HG03280 (cell line): ENCODE data around the gene THAP8.

Experiments
- ATAC-seq: cut with Tn5 transposase; IDR thresholded peaks from one replicate; pipeline ENCODE4 v1.9.1; 2021; ENCODE audit warnings: mild to moderate bottlenecking, moderate library complexity; ENCODE audit not compliant: unreplicated experiment

THAP8 gene

DNA sequence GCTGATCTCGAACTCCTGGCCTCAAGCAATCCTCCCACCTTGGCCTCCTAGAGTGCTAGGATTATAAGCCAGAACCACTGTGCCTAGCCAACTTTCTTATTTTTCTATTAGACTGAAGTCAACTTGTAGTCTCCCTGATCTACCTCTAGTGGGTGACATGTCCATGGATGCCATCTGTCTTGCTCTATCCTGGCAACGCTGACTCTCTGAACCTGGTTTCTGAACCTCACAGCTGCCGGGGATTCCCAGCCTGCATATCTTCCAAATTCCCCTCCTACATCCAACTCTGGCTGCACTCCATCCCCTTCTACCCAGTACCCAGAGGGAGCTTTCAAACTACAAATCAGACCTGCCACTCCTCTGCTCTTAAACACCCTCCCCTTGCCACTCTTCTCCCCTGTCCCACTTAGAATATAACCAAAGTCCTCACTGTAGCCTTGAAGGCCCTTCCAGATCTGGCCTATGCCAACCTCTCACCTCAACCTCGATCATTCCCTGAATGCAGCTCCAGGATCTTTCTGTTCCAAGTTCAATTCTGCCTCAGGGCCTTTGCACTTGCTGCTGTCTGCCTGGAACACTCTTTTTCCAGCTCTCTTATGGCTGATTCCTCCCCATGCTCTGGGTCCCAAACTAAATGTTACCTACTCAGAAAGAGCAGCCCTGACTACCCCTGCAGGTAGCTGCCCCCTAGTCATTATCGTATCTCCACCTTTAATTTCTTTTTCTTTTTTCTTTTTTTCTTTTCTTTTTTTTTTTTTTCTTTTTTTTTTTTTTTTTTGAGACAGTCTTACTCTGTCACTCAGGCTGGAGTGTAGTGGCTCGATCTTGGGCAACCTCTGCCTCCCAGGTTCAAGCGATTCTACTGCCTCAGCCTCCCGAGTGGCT is 23.6 kb downstream of the THAP8 start:
- no peak for ATAC-seq

DNA sequence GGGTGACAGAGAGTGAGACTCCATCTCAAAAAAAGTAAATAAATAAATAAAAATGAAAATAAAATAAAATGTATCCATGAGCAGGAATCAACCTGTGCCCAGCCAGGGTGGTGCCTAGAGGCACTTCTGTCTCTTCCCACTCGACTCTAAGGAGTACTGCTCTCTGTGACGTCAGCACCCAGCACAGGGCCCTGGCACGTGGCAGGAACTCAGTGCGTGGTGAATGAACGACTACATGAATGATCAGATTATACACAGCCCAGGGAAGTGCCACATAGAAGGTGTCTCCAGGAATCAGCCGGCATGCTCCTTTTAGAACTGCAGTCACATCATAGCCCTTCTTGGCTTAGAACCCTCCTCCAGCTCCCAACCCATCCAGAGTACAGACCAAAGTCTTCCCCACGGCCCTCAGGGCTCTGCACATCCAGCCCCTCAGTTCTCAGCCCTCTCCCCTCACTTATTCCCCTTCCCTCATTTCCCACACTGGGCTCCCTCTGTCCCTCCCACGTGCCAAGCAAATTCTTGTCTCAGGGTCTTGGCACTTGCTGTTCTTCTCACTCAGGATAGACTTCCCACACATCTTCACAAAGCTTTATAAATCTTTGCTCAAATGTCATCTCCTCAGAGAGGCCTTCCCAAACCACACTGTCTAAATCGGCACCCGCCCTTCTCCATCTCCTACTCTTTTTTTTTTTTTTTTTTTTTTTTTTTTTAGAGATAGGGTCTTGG is 25.6 kb downstream of the THAP8 start:
- no peak for ATAC-seq

DNA sequence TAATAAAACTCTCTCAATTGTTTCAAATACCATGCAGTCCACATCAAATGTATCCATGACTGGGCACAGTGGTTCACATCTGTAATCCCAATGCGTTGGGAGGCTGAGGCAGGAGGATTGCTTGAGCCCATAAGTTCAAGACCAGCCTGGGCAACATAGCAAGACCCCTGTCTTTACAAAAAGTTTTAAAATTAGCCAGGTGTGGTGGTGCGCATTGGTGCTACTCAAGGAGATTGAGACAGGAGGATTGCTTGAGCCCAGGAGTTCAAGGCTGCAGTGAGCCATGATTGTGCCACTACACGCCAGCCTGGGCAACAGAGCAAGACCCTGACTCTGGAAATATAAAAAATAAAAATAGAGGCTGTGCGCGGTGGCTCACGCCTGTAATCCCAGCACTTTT is 26.4 kb downstream of the THAP8 start:
- ATAC-seq, result no peak

DNA sequence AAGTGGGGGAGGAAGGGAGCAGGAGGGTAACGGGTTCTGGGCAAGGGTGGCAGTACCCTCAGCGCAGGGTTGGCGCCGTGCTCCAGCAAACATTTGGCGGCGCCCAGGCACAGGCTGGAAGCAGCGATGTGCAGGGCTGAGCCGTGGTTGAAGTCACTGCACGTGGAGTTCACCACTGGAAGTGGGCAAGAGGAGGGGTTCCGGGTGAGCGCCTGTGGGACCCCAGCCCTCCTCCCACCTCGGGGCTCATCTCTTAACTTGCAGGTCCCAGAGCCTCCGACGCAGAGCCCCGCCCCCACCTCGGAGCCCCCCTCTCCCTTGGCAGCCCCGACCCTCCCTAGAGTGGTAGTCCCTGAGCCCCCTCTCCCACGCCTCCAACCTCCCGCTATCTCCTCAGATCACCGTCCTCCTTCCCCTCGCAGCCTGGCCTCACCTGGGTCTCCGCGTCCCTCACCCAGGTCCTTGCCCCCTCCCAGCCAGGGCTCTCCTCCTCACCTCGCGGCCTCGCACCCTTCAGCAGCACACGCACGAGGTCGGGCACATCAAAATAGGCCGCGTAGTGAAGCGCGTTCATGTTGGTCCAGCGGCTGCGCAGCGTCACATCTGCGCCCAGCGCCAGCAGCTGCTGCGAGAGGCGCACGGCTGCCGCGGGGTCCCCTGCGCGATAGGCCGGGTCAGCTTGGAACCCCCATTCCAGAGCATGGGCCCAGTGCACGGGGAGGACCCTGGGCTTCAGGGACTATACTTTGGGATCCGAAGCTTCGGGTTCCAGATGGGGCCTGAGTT is 27.8 kb downstream of the THAP8 start:
- ATAC-seq, result no peak

DNA sequence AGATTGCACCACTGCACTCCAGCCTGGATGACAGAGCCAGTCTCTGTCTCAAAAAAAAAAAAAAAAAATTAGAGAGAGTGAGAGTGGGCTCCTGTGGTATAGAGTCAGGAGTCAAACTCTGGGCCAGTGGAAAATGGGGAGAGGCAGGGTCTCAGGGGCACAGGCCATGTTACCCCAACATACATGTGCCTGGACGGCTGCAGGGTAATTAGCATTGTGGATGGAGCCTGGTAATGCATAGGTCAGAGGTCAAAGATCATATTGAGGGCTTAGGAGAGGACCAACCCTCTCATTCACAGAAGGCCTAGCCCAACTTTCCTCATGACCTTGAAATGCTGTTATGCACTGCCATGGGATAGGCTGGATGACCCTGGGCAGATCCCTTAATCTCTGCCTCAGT is 28.5 kb downstream of the THAP8 start:
- no peak for ATAC-seq

DNA sequence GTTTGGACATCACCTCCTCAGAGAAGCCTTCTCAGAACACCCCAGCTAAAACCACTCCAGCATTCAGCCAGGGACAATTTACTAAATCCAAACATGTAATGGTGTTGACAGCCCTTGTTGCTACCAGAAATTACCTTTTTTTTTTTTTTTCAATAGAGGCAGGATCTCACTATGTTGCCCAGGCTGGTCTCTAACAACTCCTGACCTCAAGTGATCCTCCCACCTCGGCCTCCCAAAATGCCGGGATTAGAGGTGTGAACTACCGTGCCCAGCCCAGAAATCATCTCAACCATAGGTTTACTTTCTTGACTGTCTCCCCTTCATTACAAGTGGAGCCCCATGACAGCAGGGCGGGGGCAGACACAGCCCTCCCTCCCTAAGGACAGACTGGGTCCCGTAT is 30.7 kb downstream of the THAP8 start:
- ATAC-seq, result no peak

DNA sequence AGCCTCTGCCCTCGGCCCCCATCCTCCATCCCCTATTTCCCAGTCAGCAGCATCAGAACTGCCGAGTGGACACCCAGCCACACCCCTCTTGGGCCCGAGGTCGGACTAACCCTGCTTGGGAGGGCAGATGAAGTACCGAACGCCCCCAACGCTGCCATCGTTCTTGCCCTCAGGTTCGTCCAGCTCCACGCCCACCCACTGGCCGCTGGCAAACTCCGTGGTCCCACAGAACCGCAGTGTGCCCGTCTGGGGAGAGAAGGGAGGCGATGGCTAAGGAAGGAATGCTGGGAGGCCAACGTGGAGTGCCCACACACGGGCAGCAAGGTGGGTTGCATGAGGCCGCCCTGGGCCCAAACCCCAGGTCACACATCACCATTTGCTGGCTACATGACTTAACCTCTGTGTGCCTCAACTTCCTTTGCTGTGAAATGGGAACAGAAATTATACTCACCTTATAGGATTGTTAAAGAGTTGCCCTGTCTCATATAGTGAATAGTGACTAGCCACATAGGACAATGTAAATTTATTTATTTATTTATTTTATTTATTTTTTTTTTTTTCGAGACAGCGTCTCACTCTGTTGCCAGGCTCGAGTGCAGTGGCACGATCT is 34.9 kb downstream of the THAP8 start:
- no peak for ATAC-seq

DNA sequence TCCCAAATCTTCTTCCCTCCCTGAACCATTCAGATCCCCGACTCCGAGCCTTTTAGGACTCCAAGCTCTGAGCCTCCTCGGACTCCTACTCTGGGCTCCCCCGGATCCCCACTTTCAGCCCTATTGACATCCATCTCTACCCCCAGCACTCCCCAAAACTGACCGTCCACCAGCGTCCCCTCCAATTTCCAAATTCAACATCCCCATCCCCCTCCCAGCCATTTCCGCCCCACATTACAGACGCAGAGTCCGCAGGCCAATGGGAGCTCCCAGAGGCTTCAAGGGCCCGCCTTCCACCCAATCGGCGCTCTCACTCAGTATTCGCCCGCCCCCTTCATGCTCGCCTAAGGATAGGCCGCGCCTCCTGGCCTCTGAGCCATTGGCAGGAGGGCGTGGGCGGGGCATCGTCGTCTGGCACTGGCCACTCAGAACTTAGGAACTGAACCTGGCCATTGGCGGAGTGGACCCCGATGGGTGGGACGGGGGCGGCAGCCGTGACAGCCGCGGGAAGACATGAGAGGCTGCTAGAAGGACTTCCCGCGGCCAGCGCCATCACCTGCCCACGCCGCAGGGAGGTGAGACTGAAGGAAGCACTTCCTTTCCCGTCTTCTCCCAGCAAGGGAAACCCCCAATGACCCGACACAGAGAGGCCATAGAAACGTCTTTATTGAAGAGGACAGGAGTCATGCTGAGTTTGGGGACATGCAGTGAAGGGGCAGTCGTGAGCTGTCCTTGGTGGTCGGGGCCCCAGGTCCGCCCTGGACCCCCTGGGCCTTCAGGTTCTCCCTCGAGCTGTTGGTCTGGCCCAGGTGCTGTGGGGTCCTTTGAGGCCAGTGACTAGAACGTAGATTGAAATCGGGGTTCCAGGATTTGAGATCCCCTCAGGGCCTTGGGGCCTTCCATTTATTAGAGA is 39.8 kb downstream of the THAP8 start, which contains the start of gene ALKBH6:
ALKBH6 (minus strand) TSS at position 202 of the 913 bp plus-strand sequence. CDS start 816 bp downstream, outside the sequence.
- peak; percentile 97 for ATAC-seq

DNA sequence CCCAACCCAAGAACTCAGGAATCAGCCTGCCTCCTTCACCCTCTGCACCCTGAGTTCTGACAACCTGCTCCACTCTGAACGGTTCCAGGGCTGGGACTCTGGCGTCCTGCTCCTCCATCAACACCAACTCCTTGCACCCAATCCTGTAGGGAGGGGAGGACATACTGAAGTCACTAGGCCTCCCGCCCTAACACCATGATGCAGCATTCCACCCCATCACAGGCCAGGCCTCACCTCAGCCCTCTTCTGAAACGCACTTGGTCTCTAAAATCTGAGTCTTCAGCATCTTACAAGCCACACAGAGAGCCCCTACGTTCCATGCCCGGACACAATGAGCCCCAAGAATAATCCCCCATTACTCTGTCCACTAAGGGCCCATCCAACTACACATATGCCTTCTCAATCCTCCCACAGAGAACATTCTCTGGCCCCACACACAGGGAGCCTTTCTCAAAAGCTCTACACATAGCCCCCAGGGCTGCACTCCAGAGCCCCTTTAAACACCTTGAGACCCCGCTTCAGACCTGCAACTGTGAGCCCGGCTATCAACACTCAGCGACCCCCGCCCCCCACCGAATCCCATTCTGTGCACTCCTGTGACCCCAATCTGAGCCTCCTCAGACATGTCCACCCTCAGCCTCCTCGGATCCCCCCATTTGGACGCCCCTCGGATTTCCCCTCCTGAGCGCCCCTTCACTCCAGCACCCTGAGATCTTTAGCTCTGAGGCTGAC is 40.6 kb downstream of the THAP8 start:
- ATAC-seq, result no peak

DNA sequence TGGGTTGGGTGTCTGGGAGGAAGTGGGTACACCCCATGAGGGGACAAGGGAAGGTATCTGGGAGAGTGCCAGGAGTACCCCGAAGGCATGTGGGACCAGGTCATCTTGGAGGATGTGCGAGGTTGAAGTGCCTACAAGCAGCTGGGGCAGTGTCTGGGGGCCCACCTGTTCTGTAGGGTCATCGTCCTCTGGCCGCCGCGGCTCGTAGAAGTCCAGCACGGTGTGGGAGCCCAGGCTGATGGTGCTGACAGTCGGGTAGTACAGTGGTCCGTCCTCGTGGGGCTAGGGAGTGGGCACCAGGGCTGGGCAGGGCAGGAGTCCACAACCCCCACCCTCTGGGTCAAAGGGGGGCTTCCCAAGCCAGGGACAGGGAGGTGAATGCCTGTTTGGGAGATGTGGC is 43.7 kb downstream of the THAP8 start:
- ATAC-seq, result no peak

DNA sequence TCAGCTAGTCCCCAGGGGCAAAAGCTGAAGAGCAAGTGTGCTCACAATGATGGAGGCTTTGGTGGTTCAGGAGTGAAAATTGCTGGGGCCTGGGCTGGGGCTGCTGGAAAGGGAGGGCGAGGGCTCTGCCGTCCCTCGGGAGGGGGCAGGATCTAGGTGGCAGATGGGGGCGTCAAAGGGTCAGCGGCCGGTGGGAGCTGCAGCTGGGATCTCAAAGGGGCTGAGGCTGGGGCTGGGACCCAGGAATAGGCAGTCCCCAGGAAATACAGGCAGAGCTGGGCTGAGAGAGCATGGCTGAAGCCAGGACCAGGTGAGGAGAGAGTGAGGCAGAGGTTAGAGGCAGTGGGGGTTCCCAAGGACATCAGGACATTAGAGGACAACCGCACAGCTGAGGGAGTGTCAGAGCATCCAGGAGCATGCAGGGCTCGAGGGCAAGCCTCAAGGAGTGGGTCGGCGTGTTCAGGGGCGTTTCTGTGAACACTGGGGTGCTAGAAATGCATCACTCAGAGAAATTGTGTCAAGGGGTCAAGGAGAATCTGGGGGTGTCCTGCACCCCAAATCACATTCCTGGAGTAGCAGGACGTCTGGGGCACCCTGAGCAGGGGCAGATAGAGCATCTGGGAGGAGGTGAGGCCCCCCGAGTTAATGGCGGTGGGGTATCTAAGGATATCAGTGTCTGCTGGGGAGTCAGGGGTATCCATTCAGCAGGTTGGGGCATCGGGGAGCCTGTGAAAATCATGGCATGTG is 44.3 kb downstream of the THAP8 start:
- ATAC-seq, result no peak

DNA sequence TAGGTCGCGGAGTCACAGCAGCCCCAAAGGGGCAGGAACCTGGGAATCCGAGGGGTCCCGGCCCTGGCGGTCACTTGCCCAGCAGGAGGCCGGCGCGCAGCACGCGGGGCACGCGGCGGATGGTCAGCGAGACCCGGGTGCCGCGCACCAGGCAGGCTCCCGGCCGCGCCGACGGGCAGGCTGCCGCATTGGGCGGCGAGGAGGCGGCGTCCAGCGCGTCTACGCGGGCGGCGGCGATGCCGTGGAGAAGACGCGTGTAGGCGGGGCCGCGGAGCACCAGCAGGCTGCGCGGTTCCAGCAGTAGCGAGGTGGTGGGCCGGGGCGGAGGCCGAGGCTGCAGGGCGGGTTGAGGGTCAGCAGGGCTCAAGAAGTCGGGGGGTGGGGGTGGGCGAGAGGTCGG is 44.9 kb downstream of the THAP8 start:
- ATAC-seq, result no peak

DNA sequence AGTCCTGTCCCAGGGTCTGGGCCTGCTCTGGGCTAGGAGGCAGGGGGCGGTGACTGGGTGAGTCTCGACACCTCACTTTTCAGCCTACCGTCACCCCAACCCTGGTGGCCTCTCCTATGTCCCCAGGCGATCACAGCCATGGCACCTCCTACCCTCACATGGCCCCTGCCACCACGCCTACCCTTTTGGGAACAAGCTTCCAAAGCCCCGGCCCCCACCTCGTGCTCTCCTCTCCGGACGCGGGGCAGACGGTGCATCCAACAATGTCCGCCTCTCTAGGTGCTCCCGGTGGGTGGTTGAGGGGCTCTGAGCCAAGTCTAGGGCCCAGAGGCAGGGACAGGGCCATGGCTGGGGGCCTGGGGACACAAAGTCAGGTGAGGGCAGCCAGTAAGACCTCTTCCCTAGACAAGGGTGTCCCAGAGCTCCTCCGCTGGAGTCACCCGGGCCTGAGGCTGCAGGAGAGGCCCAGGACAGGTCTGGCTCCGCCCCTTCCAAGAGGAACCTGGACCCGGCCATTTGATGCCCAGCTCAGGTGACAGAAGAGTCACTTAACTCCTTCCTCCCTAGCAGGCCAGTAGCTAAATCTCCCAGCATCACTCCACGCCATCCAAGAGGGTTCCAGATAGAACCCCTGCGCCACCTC is 45.6 kb downstream of the THAP8 start, which contains the start of gene SYNE4:
SYNE4 (minus strand) TSS at position 478 of the 643 bp plus-strand sequence; CDS start at position 346, 132 bp downstream.
- no peak for ATAC-seq

DNA sequence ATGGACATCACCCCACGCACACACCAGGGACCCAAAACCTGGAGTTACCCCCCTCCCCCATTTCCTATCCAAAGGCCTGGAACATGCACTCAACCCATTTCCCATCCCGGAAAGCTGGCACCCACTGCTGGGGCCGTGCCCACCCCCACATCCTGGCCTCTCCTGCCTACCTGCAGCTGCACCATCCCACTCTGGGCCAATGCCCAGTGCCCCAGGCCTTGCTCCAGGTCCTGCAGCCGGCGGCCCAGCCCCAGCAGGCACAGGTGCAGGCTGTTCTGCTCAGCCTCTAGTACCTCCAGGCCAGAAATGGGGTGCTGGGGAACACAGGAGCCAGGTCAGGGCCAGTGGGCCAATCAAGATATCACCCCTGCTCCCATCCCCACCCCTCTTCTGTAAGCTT is 47.1 kb downstream of the THAP8 start:
- no peak for ATAC-seq

DNA sequence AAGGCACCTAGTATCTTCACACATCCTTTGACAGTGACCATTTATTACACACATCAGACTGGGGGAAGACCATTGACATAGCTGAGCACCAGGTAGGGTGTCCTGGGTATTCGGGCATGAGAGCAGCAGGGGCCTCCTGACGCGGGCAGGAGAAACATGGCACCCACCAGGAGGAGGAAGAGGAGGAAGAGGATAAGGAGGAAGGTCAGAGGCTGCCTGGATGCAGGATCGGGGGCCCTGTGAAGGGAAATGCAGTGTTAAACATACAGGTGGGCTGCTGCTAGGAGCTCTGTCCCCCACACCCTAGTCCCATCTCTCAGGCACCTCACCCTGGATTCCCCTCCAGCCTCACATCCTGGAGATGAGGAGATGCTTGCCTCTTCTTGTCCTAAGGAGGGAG is 50.8 kb downstream of the THAP8 start:
- no peak for ATAC-seq

DNA sequence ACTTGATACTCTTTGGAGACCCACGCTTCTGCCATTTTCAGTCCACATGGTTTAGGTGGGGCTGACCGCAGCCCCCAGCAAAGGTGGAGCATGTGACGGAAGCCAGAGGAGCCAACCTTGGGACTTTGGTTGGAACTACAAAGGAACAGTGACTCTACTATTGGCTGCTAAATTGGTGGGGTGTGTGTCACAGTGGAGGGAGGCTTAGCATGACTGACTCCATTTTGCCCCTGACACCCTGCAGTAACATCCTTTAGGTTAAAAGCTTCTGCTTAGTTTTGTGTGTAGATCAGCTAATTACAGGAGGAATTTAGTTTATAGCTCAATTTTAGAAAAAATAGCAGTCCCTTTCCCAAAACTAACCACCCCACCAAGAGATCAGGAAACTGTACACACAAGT is 52.5 kb downstream of the THAP8 start:
- ATAC-seq, result no peak

DNA sequence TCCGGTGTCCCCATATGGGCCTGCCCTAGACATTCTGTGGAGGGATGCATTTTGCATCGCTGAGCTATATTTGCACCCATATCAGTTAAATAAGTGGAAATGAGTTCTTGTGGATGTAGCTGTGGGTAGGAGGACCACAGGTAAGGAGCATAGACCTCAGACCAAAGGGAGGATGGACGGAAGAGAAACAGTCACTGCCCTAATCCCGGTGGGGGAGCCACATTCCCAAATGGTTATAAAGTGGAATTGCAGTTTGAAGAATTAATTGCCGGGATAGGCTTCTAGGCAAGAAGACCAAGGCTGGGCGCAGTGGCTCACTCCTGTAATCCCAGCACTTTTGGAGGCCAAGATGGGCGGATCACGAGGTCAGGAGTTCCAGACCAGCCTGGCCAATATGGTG is 57.3 kb downstream of the THAP8 start:
- ATAC-seq, result no peak
